Glomerular visceral epithelial cell (primary cell): Measurements from ENCODE around the gene HAGHL.
"Not testable (repeated sequence)": the region's sequence is repeated elsewhere in the genome, so short reads cannot be mapped to it uniquely, and the experiment has no call there.

Experiments used
- DNase-seq: peaks from one replicate; pipeline ENCODE4 v3.0.0-alpha.2; 2016; ENCODE audit errors: extremely low spot score

HAGHL gene

GRCh38 chr16:770411-770810 is 43.5 kb downstream of the HAGHL start:
- no peak for DNase-seq

GRCh38 chr16:772959-773358 is 46.1 kb downstream of the HAGHL start:
- no peak for DNase-seq

- no peak for DNase-seq
Observed at GRCh38 chr16:774086-775001, 47.4 kb downstream of the HAGHL start.

GRCh38 chr16:775236-775796 is 48.4 kb downstream of the HAGHL start:
- no peak for DNase-seq

GRCh38 chr16:776298-776697 is 49.4 kb downstream of the HAGHL start:
- not testable (repeated sequence) for DNase-seq

GRCh38 chr16:776824-777223 is 49.9 kb downstream of the HAGHL start:
- no peak for DNase-seq

GRCh38 chr16:777826-778225 is 50.9 kb downstream of the HAGHL start:
- DNase-seq: peak; percentile 50

GRCh38 chr16:778447-778846 is 51.5 kb downstream of the HAGHL start:
- no peak for DNase-seq

GRCh38 chr16:778909-779527 is 52.1 kb downstream of the HAGHL start:
- no peak for DNase-seq
